Peyer's patch (tissue), 4 donors: ENCODE measurements around the gene CNTNAP2. TPM values are rescaled to one million over a fixed set of nuclear protein-coding genes. Genes with fewer than 3 reads are reported as not detected.

Experiments
- DNase-seq, 3 donors: peaks; one replicate each; pipeline ENCODE4 v3.0.0-alpha.2; 2017 to 2019
- H3K27ac ChIP-seq, 4 donors: fragments of 200-600 bp; sonication (generic); one replicate each; pipeline ENCODE4 v1.5.1; 2016 to 2019
- H3K27me3 ChIP-seq, 2 donors: fragments of 200-600 bp; sonication (generic); one replicate each; pipeline ENCODE4 v1.5.1; 2019
- H3K36me3 ChIP-seq, 3 donors: fragments of 200-600 bp; sonication (generic); one replicate each; pipeline ENCODE4 v1.5.1; 2016 to 2019
- H3K4me1 ChIP-seq, 4 donors: fragments of 200-600 bp; sonication (generic); one replicate each; pipeline ENCODE4 v1.5.1; 2016 to 2019
- H3K4me3 ChIP-seq, 4 donors: fragments of 200-600 bp; sonication (generic); 1 replicate in 3 of 4; 2 replicates in 1 of 4; pipeline ENCODE4 v1.5.1; 2016 to 2019; ENCODE audit warnings: mild to moderate bottlenecking in 1 of 4
- H3K9me3 ChIP-seq, 4 donors: fragments of 200-600 bp; sonication (generic); one replicate each; pipeline ENCODE4 v1.5.1; 2016 to 2019; ENCODE audit warnings: mild to moderate bottlenecking in 1 of 4
- POLR2A ChIP-seq, 2 donors: fragments of 450-650 bp; IDR thresholded peaks; one replicate each; pipeline ENCODE4 v1.5.1; 2017; ENCODE audit warnings: antibody characterized with exemption in 2 of 2, mild to moderate bottlenecking in 2 of 2, moderate library complexity in 2 of 2
- total RNA-seq, 4 donors: library from RNA; depleted of rRNA; stranded (reverse); fragments of >200 nt; gene quantifications; one replicate each; pipeline ENCODE4 v1.1.0, GENCODE V29; 2016
- TF ChIP-seq, protein P1 (sequence below), 6 experiments: fragments of 450-650 bp in 4 of 6; fragments of 200-600 bp in 2 of 6; sonication (generic) in 1 of 6; IDR thresholded peaks; one replicate each; pipeline ENCODE4 v1.5.1; 2017 to 2019; ENCODE audit warnings: antibody characterized with exemption in 6 of 6, mild to moderate bottlenecking in 3 of 6, moderate library complexity in 1 of 6

The CNTNAP2 gene
- total RNA-seq, 4 donors from 2014 or later, result 1.5 to 4.9 (median 3.6) TPM

DNA sequence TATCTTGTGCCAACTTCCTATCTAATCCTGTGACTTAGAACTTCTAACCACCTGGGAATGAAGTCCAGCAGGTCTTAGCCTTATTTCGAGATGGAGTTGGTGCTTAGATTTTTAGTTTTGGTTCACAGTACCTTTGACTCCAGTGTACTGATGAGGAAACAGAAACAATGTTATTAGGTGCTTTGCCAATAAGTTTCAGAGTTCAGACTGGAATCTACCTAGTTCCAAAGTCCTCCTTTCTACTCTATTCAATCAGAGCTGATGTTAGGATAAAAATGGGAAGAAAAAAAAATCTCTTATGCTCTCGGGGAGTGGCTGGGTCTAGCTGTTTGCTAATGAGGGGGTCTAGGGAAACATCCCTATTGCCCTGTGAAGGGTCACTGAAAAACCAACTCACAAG lies 1867.7 kb downstream of the CNTNAP2 start:
- Histone ChIP-seq H3K9me3 (no peaks in the 10 kb centered on the region), H3K36me3 (no peaks in the 10 kb centered on the region), H3K27ac (no peak overlapping the region), H3K4me3 (no peak overlapping the region), H3K27me3 (no peaks in the 10 kb centered on the region), H3K4me1 (no peaks in the 10 kb centered on the region)
- no peak for DNase-seq
- TF ChIP-seq, protein P1, sequence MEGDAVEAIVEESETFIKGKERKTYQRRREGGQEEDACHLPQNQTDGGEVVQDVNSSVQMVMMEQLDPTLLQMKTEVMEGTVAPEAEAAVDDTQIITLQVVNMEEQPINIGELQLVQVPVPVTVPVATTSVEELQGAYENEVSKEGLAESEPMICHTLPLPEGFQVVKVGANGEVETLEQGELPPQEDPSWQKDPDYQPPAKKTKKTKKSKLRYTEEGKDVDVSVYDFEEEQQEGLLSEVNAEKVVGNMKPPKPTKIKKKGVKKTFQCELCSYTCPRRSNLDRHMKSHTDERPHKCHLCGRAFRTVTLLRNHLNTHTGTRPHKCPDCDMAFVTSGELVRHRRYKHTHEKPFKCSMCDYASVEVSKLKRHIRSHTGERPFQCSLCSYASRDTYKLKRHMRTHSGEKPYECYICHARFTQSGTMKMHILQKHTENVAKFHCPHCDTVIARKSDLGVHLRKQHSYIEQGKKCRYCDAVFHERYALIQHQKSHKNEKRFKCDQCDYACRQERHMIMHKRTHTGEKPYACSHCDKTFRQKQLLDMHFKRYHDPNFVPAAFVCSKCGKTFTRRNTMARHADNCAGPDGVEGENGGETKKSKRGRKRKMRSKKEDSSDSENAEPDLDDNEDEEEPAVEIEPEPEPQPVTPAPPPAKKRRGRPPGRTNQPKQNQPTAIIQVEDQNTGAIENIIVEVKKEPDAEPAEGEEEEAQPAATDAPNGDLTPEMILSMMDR (IDR thresholded peaks at IDR 0.05), result no peak
- no peak for TF ChIP-seq POLR2A (IDR thresholded peaks at IDR 0.05)

DNA sequence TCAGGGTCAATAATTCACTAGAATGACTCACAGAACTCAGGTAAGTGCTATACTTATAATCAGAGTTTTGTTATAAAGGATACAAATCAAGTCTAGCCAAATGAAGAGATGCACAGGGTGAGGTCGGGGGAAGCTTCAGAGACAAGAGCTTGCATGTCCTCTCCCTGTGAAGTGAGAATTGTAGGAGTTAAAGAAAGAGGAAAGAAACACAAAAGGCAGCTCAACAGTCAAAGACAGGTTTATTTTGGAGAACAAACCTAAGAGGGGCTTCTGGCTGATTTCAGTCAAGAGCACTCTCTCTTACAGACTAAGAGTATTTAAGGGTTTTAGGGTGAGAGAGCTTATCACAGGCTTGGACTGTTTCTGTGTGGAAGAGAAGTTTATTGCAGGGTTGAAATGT lies 1873.5 kb downstream of the CNTNAP2 start:
- Histone ChIP-seq H3K4me1 (no peaks in the 10 kb centered on the region), H3K27me3 (no peaks in the 10 kb centered on the region), H3K36me3 (no peaks in the 10 kb centered on the region), H3K9me3 (no peaks in the 10 kb centered on the region), H3K4me3 (no peak overlapping the region), H3K27ac (no peak overlapping the region)
- TF ChIP-seq, protein P1 (IDR thresholded peaks at IDR 0.05), result no peak
- no peak for TF ChIP-seq POLR2A (IDR thresholded peaks at IDR 0.05)
- no peak for DNase-seq

DNA sequence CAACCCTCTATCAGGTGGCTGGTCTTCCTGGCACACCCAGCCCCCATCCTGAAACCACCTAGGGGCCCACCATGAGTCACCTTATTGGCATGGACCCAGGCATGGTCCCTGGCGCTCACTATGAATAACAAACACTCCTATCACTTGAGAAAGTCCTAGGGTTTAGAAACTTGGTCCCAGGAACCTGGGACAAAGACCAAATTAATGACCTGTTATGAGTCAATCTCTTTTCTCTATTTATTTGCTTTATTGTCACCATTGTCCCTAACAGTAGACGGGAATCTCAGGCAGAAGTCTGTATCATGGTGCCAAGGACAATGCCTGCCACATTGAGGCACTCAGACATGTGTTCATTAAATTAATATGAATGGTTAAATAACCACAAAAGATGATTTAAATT lies 1874.3 kb downstream of the CNTNAP2 start:
- H3K9me3 ChIP-seq, result no peaks in the 10 kb centered on the region
- H3K36me3 ChIP-seq, result no peaks in the 10 kb centered on the region
- no peak for TF ChIP-seq POLR2A (IDR thresholded peaks at IDR 0.05)
- TF ChIP-seq, protein P1 (IDR thresholded peaks at IDR 0.05), result no peak
- no peak overlapping the region for H3K27ac ChIP-seq
- no peaks in the 10 kb centered on the region for H3K4me1 ChIP-seq
- no peak overlapping the region for H3K4me3 ChIP-seq
- no peaks in the 10 kb centered on the region for H3K27me3 ChIP-seq
- no peak for DNase-seq

DNA sequence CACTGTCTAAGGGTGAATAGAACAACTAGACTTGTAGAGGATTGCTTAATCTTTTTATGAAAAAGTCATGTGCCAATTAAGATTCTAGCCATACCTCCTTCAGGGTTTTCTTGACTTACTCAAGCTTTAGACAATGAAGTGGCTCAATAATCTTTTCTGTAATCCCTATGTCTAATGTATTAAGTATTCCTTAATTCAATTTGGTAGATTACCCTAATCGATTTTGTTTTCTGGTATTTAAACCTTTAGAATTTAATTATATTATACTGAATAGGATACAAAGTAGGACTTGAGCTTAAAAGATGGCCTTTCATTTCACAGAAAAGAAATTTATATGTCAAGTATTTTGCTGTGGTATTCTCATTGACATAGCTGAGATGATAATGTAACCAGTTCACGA lies 1876.1 kb downstream of the CNTNAP2 start:
- TF ChIP-seq, protein P1 (IDR thresholded peaks at IDR 0.05), result no peak
- no peak for TF ChIP-seq POLR2A (IDR thresholded peaks at IDR 0.05)
- no peaks in the 10 kb centered on the region for H3K27me3 ChIP-seq

DNA sequence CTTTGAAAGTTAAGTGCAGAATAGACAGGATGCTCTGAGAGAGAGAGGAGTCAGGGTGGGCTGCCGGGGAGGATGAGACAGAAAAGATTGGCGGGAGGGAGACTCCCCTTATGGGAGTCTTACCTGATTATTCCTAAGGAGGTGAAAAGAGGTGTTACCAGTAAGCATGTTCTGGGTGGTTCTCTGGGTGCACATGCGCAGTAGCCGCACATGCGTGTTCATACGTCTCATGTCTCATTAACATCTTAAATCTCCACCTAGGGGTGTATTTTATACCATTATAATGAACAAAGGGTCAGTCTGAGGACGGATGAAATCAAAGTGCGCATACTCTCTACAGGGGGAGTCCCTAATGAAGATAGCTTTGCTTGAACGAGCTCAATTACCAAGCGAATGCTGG lies 1881.0 kb downstream of the CNTNAP2 start:
- no peak for TF ChIP-seq POLR2A (IDR thresholded peaks at IDR 0.05)
- TF ChIP-seq, protein P1 (IDR thresholded peaks at IDR 0.05), result no peak
- H3K27ac ChIP-seq, result no peak overlapping the region
- no peaks in the 10 kb centered on the region for H3K4me1 ChIP-seq
- H3K4me3 ChIP-seq, result no peak overlapping the region
- H3K27me3 ChIP-seq, result no peaks in the 10 kb centered on the region
- no peaks in the 10 kb centered on the region for H3K36me3 ChIP-seq
- H3K9me3 ChIP-seq, result no peaks in the 10 kb centered on the region
- DNase-seq, result no peak

More for the DNA sequence above, 1876.1 kb downstream of the CNTNAP2 start:
- Histone ChIP-seq H3K4me1 (no peaks in the 10 kb centered on the region), H3K36me3 (no peaks in the 10 kb centered on the region), H3K4me3 (no peak overlapping the region), H3K27ac (no peak overlapping the region), H3K9me3 (no peaks in the 10 kb centered on the region)
- no peak for DNase-seq

DNA sequence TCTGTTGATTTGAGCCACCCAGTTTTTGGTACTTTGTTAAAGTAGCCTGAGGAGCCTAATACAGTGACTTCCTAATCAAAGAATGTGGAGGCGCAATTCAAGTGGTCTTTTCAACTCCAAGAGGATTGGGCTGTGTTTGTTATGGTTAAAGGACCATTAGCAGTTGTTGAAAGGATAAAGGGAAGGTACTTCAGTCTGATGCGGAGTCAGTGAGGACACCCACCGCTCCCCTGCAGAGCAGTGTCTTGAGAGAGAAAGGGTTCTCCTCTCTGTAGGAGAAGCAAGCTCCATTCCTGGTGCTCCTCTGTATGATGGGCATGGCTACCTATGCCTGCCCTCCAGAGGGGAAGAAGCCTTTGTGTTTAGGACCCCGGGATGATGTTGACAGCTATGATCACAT lies 1883.4 kb downstream of the CNTNAP2 start:
- H3K4me1 ChIP-seq, result no peaks in the 10 kb centered on the region
- TF ChIP-seq, protein P1 (IDR thresholded peaks at IDR 0.05), result no peak
- no peak for TF ChIP-seq POLR2A (IDR thresholded peaks at IDR 0.05)
- H3K4me3 ChIP-seq, result no peak overlapping the region
- H3K9me3 ChIP-seq, result no peaks in the 10 kb centered on the region
- H3K27me3 ChIP-seq, result no peaks in the 10 kb centered on the region
- H3K36me3 ChIP-seq, result no peaks in the 10 kb centered on the region
- DNase-seq, result no peak
- H3K27ac ChIP-seq, result no peak overlapping the region
